GM12874 (cell line): ENCODE results near the gene CERK.

Experiments
- CTCF ChIP-seq: IDR thresholded peaks from 2 replicates; pipeline ENCODE4 v1.5.1; 2011; ENCODE audit warnings: low read depth, mild to moderate bottlenecking, control low read depth, low read length, moderate library complexity; ENCODE audit not compliant: insufficient read depth

CERK gene

GRCh38 chr22:46756097-46756496 lies 18.0 kb upstream of the CERK start:
- TF ChIP-seq CTCF: no peak

GRCh38 chr22:46755525-46755924 lies 17.5 kb upstream of the CERK start:
- no peak for TF ChIP-seq CTCF

GRCh38 chr22:46754826-46755225 lies 16.8 kb upstream of the CERK start:
- TF ChIP-seq CTCF: no peak

- no peak for TF ChIP-seq CTCF
Measured at GRCh38 chr22:46754110-46754799, 16.2 kb upstream of the CERK start.

GRCh38 chr22:46753761-46754109 lies 15.7 kb upstream of the CERK start:
- TF ChIP-seq CTCF: no peak

- no peak for TF ChIP-seq CTCF
Measured at GRCh38 chr22:46753360-46753759, 15.3 kb upstream of the CERK start.

- TF ChIP-seq CTCF: no peak
Measured at GRCh38 chr22:46752988-46753310, 14.9 kb upstream of the CERK start.

GRCh38 chr22:46752286-46752987 lies 14.4 kb upstream of the CERK start:
- TF ChIP-seq CTCF: no peak
